NCI-H774 (cell line): ENCODE measurements around the gene TNFRSF9.
"Not testable (repeated sequence)": the region's sequence is repeated elsewhere in the genome, so short reads cannot be mapped to it uniquely, and the experiment has no call there.

Experiments
- DNase-seq: peaks from one replicate; lab custom pipeline; 2025; lab: John Stamatoyannopoulos, UW

The TNFRSF9 gene

DNA sequence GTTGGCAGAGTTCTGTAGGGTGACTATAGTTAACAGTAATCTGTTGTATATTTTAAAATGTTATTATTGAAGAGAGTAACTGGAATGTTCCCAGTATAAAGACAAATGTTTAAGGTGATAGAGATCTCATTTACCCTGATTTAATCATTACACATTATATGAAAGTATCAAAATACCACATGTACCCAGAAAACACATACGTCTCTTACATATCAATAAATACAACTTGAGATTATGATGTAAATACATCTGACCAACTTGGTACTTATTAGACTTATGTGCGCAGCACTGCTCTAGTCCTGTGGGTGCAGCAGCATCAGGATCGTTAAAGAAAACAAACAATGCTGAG, 20.2 kb upstream of the TNFRSF9 start:
- no peak for DNase-seq

DNA sequence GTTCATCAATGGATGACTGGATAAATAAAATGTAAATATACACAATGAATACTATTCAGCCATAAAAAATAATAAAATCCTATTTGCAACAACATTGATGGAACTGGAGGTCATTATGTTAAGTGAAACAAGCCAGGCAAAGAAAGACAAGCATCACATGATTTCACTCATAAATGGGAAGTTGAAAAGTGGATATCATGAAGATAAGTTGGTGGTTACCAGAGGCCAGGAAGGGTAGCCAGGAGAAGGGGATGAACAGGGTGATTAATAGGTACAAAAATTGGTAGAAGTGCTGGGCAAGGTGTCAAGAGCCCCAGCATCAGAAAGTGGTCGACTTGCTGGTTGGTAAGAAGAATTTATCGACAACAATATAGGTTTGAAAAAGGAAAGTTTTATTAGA, 19.5 kb upstream of the TNFRSF9 start:
- no peak for DNase-seq

DNA sequence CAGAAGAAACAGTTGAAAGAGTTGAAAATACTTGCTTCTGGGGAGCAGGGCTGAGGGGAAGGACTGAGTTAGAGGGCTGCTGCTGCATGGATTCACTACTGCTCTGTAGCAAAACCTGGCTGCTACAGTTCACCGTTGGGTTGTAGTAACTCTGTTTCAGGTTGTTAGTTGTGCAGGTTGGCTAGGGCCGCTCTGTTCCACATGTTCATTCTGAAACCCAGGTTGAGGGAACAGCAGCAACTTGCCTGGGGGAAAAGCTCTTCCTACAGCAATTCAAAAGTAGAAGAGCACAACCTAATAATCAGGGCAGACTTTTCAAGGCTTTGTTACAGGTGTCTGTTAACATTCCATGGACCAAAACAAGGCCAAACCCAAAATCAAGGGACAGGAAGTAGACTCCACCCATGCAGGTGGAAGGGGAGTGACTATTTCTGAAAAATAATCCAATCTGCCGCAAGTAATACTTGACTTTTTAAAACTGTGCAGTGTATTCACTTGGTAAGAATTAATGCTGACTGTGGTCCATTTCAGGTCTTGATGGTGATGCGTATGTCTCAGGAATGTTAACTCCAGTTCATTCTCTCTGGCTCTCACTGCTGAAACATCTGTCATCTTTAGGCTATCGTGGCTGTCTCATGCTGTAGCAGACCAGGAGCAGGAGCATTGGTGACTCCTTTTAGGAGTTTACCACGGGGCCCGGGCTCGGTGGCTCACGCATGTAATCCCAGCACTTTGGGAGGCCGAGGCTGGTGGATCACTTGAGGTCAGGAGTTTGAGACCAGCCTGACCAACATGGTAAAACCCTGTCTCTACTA, 15.8 kb upstream of the TNFRSF9 start:
- no peak for DNase-seq

DNA sequence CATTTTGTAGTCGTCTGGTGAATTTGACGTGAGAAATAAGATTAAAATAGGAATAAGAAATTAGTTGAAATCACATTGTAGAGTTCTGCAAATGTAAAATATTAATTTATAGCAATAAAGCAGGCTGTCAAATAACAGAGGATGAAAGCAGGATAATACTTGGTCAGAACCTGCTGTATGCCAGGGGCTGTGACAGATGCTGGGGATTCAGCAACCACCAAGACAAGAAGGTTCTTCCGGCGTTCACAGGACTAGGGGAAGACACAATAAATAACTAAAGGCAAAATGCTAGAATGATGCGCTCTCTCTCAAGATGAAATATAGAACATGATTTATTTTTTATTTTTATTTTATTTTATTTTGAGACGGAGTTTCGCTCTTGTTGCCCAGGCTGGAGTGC, 14.0 kb upstream of the TNFRSF9 start:
- no peak for DNase-seq

DNA sequence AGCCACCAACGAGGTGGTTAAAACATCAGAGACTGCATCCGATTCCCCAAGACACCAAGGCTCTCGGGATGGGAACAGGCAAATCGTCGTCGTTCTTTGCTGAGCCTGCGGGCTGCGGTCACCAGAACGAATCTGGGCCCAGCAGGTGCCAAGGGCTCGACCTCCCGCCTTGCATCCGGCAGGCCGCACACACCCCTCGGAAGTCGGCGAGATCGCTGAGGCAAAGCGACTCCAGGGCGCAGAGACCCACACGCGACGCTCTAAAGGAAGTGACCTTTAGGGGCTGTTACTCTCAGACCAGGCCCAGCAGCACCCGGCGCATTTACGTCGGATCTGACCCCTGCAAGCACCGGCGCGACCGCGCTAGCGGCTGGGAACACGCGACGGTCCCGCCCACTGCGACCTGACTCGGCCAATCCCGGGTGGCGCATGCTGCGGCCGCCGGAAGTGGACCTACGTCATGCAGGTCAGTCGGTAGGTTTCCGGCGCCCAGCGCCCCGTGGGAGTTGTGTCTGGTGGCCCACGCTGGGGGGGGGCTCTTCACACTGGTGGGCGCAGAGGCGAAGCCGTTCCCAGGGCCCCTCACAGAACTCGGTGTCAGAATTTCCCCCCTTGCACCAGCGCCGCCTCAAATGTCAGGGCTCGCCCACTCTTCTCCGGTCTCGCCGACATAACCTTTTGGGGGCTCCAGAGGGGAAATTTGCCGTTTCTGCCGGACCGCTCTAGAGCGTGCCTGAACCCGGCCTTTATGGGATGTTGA, 13.4 kb upstream of the TNFRSF9 start:
- DNase-seq = peak; percentile 76

DNA sequence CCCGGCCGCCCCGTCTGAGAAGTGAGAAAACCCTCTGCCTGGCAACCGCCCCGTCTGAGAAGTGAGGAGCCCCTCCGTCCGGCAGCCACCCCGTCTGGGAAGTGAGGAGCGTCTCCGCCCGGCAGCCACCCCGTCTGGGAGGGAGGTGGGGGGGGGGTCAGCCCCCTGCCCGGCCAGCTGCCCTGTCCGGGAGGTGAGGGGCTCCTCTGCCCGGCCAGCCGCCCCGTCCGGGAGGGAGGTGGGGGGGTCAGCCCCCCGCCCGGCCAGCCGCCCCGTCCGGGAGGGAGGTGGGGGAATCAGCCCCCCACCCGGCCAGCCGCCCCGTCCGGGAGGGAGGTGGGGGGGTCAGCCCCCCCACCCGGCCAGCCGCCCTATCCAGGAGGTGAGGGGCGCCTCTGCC, 12.2 kb upstream of the TNFRSF9 start:
- not testable (repeated sequence) for DNase-seq

DNA sequence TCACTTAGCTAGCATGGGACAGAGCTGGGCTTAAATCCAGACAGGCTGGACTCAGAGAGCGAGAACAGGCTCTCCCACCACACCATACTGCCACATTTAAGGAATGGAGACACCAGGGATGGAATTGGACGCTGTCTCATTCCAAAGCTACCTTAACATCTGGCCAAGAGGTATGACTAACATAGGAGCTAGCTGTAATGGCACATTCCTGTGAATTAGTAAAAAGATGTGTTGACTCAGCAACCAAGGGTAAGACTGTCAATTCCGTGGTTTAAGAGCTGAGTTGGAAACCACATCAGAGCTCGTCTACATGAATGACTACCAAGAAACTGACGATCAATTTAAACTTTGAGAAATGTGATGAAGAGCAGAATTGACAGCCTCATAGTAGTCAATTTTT, 8.3 kb upstream of the TNFRSF9 start:
- DNase-seq = no peak

DNA sequence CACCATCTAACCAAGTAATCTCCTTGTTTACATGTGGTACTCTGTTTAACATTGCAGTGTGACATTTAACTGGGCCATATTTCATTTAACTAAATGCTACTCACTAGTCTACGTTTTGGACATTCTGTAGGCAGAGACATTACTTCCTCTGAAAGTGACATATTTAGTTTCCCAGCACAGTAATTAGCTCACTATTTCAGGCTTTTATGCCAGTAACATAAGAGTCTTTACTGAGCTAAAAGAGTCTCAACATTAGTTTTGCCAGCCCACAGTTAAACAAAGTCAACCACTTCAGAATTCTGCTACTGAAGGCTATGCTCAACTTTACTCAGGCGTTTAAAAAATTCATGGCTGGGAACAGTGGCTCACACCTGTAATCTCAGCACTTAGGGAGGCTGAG, 2.6 kb upstream of the TNFRSF9 start:
- DNase-seq = no peak

DNA sequence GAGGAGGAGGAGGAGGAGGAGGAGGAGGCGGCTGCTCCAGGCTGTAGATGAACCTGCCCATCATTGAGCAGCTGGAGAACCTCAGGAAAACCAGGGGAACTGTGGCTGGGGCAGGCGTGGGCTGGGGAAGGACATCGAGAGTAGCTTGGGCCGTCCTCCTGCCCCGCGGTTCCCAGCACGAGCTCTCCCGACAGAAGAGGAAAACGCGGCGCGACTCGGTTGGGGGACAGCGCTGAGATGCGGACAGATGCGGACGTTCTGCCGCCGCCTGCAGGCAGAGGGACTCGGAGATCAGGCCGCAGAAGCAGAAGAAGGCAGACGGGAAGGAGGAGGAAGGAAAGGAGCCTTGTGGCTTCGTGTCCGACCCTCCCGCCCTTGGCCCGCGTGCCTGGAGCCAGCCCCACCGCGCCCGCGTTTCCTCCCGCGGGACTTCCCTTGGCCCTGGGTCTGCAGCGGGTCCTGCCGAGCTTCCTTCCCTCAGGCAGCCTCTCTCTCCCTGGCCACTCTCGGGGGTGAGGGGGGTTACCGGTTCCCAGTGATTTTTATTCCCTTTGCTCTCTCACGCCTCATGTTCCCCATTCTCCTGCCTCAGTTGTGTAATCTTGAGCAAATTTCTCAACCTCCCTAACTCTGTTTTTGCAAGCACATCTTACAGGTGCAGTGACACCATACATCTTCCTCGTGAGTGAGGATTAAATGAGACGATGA, 1.7 kb upstream of the TNFRSF9 start:
- DNase-seq = no peak

DNA sequence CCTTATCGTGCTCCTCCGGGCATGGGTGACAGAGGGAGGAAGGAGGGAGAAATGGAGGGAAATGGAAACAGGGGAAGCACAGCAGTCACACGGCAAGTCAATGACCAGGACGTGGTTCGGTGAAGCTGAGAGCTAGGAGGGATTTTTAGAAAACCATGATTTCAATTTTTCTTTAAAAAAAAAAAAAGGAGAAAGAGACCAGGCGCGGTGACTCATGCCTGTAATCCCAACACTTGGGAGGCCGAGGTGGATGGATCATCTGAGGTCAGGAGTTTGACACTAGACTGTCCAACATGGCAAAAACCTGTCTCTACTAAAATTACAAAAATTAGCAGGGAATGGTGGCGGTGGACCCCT, 776 bp upstream of the TNFRSF9 start:
- no peak for DNase-seq

DNA sequence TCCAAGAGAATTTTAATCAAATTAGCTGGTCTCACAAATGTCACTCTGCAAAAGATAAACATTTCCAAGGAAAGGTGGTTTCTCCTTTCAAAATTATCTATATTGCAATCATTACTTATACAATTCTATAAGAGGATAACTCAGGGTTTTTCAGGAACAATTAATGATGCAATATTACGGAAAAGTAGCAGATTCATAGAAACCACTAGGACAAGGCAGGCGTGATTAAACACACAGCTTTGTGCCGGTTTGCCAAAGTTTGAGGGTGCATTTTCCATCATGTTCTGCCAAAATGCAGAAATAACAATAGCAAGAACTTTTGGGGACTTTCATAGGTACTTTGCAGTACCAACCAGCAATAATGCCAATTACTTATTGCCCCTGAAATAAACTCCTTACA, 605 bp downstream of the TNFRSF9 start:
- no peak for DNase-seq

DNA sequence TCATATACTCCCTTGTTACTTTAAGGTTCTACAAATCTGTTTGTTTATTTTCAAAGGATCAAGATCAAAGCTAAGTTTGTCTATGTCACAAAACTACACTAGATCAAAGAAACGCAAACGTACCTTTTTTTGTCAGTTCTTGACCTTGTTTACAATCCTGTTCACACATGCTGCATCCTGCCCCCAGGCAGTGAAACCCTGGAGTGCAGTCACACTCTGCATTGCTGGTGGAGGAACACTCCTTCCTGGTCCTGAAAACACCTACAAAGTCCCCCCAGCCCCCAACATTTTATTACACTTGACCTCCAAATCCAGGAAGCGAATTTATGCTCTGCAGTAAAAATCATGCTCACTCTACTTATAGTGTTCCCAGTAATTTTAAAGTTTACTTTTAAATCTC, 2.6 kb downstream of the TNFRSF9 start:
- DNase-seq = no peak

DNA sequence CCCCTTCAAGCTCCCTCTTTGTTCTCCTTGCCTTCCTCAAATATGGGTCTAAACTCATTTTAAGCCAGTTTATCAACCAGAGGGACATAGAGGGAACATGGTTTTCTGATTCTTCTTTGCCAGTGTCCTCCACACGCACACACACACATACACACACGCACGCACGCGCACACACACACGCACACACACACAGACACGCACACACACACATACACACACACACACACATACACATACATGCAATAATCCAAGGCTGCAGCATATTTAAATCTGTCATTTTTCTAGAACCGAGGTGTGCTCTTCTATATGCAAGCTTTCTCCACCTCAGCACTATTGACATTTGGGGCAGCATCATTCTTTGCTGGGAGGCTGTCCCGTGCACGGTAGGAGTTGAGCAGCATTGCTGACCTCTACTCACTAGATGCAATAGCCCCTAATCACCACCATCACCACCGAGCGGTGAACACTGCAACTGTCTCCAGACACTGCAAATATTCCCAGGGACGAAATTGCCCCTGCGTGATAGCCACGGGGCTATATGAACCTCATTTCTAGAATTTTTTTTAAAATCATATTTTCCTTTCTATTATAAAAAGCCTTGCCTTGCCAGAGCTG, 8.0 kb downstream of the TNFRSF9 start:
- no peak for DNase-seq

DNA sequence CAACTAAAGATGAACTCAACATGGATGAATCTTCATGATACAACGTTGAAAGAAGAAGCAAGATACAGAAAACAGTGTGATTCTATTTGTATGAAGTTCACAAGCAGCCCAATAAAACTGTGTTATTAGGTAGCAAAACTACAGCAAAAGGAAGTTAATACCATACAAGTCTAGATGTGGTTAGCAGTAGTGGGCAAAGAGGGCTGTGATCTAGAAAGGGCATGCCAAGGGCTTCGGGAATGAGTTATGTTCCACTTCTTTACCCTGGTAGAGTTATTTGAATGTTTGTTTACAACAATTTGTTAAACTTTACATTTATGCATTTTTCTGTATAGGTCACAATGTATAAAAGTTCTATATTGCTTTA, 9.2 kb downstream of the TNFRSF9 start:
- DNase-seq = no peak

DNA sequence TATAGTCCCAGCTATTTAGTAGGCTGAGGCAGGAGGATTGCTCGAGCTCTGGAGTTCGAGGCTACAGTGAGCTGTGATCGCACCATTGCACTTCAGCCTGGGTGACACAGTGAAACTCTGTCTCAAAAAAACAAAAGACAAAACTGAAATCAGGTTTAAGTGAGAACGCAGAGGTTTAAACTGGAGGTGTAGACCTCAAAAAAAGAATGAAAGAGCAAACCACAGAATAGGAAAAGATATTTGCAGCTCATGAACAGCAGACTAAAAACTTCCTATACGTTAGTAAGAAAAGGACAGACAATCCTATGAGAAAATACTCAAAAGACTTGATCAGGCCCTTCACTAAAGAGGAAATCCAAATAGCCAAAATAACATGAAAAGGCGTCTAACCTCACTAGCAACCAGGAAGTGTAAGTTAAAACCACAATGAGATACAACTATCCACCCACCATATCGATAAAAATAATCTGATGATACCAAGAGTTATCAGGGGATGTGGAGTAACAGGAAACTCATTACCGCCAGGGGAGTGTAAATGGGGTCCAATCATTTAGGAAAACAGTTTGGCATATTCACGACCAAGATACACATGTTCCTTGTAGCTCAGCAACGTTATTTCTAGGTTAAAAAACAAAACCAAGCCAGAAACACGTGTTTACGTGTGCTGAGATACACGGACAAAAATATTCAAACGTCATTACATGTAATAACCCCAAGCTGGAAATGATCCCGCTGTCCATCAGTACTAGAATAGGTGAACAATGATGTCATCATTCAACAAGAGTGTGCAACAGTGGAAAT, 9.8 kb downstream of the TNFRSF9 start:
- no peak for DNase-seq

DNA sequence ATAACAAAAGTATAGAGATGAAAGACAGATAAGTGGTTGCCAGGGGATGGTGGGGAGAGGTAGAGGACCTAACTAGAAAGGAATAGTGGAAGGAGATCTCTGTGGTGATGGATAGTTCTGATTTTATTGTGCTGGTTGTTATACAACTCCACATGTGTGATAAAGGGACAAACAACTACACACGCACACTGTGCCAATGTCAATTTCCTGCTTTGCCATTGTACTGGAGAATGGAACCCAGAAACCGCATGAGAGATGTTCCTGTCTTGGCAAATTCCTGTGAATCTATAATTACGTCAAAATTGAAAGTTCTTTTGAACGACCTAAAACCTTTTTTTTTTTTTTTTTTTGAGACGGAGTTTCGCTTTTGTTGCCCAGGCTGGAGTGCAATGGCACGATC, 11.0 kb downstream of the TNFRSF9 start:
- no peak for DNase-seq

DNA sequence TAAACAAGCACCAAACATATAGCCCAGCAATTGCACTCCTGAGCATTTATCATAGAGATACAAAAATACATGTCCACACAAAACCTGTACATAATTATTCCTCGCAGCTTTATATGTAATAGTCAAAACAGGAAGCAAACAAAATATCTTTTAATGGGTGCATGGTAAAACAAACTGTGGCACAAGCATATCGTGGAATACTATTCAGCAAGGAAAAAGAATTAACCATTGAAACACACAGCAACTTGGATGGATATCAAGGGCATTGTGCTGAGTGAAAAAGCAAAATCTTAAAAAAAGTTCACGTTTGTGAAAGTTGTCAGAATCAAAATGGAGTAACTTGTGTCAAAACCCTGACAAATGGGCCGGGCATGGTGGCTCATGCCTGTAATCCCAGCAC, 12.4 kb downstream of the TNFRSF9 start:
- no peak for DNase-seq

DNA sequence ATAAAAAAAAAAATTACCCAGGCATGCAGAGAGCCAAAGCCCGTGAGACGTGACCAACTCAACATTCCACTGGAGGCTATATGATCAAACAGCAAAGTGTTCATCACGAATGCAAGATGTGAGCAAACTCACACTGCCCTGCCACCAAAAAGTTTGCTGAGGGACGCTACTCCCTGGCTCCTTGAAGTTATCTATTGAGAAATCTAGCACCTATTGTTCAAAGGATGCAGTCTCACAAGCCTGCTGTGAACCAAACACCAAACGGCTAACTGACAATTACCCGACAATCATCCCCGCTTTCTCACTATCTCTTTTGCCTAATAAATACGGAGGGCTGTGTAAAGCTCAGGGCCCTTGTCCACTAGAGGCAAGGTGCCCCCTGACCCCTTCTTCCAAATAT, 13.6 kb downstream of the TNFRSF9 start:
- DNase-seq = not testable (repeated sequence)

DNA sequence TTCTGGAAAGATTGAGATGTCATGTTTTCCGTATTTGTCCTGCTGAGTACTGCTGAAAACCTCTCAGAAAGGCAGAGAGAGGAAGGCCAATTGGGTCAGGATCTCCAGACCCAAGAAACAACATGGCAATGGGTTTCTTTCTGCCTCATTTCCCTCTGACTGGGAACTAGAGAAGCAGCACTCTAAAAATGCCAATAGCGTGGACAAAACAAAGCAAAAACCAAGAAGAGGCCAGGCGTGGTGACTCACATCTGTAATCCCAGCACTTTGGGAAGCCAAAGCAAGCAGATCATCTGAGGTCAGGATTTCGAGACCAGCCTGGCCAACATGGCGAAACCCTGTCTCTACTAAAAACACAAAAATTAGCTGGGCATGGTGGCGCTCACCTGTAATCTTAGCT, 18.3 kb downstream of the TNFRSF9 start:
- no peak for DNase-seq

DNA sequence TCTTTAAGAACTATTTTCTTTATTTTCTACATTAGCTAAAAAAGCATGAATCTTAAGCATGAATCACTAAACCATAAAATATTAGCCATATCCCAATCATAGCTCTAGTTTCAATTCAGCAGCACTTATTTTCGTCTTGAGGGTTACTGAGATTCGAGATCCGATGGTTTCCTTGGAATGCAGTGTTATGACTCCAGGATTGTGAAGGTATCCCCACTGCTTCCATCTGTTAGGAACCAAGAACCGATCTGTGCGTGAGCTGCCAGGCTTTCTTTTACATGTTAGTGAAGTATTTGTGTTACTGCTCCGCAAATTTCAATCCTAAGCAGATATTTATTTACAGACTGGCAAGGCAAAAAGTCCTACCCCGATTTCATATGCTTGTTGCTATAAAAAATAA, 18.8 kb downstream of the TNFRSF9 start:
- no peak for DNase-seq

DNA sequence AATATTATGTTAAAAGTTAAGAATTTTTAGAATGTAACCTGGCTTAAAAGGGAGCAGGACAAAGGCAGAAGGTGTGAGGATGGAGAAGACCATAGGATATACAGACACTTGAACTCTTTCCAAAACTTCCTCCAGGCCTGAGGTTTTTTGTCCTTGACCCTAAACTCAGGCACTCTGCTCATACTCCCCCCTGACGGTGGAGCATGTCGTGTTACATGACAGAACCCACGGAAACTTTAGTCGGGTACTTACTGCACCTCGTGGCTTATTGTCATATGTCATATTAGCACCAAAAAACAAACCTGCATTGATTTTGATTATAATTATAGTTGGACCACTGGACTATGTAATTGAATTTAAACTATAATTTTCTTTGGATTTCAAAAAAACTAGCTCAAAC, 20.8 kb downstream of the TNFRSF9 start:
- DNase-seq = no peak

DNA sequence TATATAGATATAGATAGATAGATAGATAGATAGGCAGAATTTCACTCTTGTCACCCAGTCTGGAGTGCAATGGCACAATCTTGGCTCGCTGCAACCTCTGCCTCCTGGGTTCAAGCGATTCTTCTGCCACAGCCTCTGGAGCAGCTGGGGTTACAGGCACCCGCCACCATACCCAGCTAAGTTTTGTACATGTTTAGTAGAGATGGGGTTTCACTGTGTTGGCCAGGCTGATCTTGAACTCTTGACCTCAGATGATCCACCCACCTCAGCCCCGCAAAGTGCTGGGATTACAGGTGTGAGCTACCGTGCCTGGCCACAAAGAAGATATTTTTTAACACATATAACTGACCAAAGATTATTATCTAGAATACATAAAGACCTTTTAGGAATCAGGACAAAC, 22.7 kb downstream of the TNFRSF9 start:
- DNase-seq = not testable (repeated sequence)
